Measurements from ENCODE around the gene SPTB.

Gene SPTB

GRCh38 chr14:64714432-64715025 lies 165.2 kb downstream of the SPTB start:
- peaks cover 31% of the 10 kb centered on the region for H3K9me3 ChIP-seq (ENCODE audit: control insufficient read depth, low read length)
- peaks cover 11% of the 10 kb centered on the region for H3K27me3 ChIP-seq (replicated peaks; ENCODE audit: control insufficient read depth, insufficient read depth, low read length)
- no peak for DNase-seq (ENCODE audit: low read depth)
- H3K9ac ChIP-seq (ENCODE audit: low read length): no peak overlapping the region
- H3K4me3 ChIP-seq (ENCODE audit: low read length): no peak overlapping the region
- no peaks in the 10 kb centered on the region for H3K36me3 ChIP-seq (ENCODE audit: control insufficient read depth, insufficient read depth, low read length, severe bottlenecking)
- H3K4me1 ChIP-seq (ENCODE audit: control insufficient read depth, insufficient read depth, low read length): peaks cover 14% of the 10 kb centered on the region

DNA sequence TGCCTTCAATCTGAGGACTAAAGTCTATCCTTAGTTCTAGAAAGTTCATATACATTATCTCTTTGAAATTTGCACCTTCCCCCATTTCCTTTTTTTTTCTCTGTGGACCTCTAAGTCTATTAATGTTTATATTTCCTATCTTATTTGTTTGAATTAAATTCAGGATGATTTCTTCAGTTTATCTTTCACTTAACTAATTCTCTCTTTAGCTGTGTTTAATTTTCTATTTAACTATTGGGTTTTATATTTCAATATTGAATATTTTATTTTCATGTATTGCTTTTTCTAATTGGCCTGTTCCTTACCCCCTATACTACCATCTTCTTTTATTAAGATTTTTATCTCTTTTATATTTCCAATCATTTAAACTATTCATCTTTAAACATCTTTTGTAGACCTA lies 166.0 kb downstream of the SPTB start:
- peaks cover 31% of the 10 kb centered on the region for H3K9me3 ChIP-seq (ENCODE audit: control insufficient read depth, low read length)
- no peak for DNase-seq (ENCODE audit: low read depth)
- H3K4me3 ChIP-seq (ENCODE audit: low read length): no peak overlapping the region
- no peaks in the 10 kb centered on the region for H3K36me3 ChIP-seq (ENCODE audit: control insufficient read depth, insufficient read depth, low read length, severe bottlenecking)
- H3K27me3 ChIP-seq (replicated peaks; ENCODE audit: control insufficient read depth, insufficient read depth, low read length): peaks cover 10% of the 10 kb centered on the region
- peaks cover 14% of the 10 kb centered on the region for H3K4me1 ChIP-seq (ENCODE audit: control insufficient read depth, insufficient read depth, low read length)
- H3K9ac ChIP-seq (ENCODE audit: low read length): no peak overlapping the region

- peaks cover 31% of the 10 kb centered on the region for H3K9me3 ChIP-seq (ENCODE audit: control insufficient read depth, low read length)
- H3K27me3 ChIP-seq (replicated peaks; ENCODE audit: control insufficient read depth, insufficient read depth, low read length): peaks cover 10% of the 10 kb centered on the region
- no peak for DNase-seq (ENCODE audit: low read depth)
- H3K36me3 ChIP-seq (ENCODE audit: control insufficient read depth, insufficient read depth, low read length, severe bottlenecking): no peaks in the 10 kb centered on the region
- H3K4me3 ChIP-seq (ENCODE audit: low read length): no peak overlapping the region
- H3K4me1 ChIP-seq (ENCODE audit: control insufficient read depth, insufficient read depth, low read length): peaks cover 21% of the 10 kb centered on the region
- no peak overlapping the region for H3K9ac ChIP-seq (ENCODE audit: low read length)
Measured at GRCh38 chr14:64711039-64711438, 168.7 kb downstream of the SPTB start.

DNA sequence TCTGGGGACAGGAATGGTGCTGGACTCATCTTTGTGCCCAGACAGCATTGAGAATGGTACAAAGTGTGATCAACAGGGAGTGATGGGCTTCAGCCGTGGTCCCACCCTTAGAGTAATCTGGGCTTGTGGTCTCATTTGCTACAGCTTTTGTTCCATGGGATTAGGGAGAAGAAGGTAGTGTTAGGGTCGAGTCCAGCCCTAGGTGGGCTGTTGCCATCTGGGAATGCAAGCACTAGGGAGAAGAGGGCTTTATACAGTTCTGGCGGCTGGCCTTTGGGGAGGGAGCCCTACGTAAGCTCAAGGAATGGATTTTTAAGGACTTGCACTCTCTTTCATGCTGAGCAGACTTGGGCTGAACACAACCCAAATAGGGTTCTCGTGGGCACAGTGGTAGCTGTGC lies 170.6 kb downstream of the SPTB start:
- DNase-seq (ENCODE audit: low read depth): no peak
- Histone ChIP-seq H3K9me3 (ENCODE audit: control insufficient read depth, low read length) (peaks cover 23% of the 10 kb centered on the region), H3K4me3 (ENCODE audit: low read length) (no peak overlapping the region), H3K4me1 (ENCODE audit: control insufficient read depth, insufficient read depth, low read length) (peaks cover 26% of the 10 kb centered on the region), H3K27me3 (replicated peaks; ENCODE audit: control insufficient read depth, insufficient read depth, low read length) (peaks cover 19% of the 10 kb centered on the region), H3K36me3 (ENCODE audit: control insufficient read depth, insufficient read depth, low read length, severe bottlenecking) (no peaks in the 10 kb centered on the region), H3K9ac (ENCODE audit: low read length) (no peak overlapping the region)

DNA sequence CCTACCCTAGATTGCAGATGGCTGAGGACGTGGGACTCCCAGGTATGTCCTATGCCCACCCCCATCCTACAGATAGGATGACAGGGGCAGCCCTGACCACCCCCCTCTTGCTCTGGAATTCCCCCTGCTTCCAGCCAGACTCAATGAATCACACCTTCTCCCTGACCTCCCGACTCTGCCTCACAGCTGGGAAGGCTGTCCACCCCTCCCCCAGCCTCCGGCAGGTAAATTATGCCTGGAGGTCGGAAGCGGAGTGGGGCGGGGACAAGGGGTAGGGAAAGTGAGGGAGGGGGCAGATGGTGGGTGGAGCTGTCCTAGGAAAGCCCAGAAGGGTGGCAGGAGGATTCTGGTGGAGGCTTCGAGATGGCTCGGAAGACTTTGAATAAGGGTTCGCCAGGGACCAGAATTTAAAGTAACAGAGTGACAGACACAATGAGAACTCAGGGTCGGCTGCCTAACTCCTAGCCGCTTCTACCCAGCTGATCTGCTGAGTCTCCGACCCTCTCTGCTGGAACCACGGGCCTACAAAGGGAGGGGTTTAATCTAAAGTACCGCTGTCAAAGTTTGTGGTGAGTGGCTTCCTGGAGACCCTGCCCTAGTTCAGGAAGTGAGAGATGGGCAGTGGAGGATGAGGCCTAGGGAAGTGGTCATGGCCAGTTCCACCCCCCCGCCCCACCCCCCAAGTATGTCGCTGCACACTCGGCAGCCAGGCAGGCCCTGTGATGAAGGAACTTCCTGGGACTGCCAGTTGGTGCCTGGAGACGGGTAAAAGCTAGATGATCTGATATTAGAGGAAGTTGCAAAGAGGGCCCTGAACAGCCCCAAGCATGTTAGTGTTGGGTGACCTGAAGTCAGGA lies 171.3 kb downstream of the SPTB start:
- H3K36me3 ChIP-seq (ENCODE audit: control insufficient read depth, insufficient read depth, low read length, severe bottlenecking): no peaks in the 10 kb centered on the region
- peaks cover 24% of the 10 kb centered on the region for H3K27me3 ChIP-seq (replicated peaks; ENCODE audit: control insufficient read depth, insufficient read depth, low read length)
- H3K4me3 ChIP-seq (ENCODE audit: low read length): no peak overlapping the region
- no peak overlapping the region for H3K9ac ChIP-seq (ENCODE audit: low read length)
- peaks cover 16% of the 10 kb centered on the region for H3K9me3 ChIP-seq (ENCODE audit: control insufficient read depth, low read length)
- no peak for DNase-seq (ENCODE audit: low read depth)
- peaks cover 30% of the 10 kb centered on the region for H3K4me1 ChIP-seq (ENCODE audit: control insufficient read depth, insufficient read depth, low read length)

GRCh38 chr14:64707661-64708060 lies 172.0 kb downstream of the SPTB start:
- no peak overlapping the region for H3K9ac ChIP-seq (ENCODE audit: low read length)
- H3K27me3 ChIP-seq (replicated peaks; ENCODE audit: control insufficient read depth, insufficient read depth, low read length): peaks cover 28% of the 10 kb centered on the region
- peaks cover 30% of the 10 kb centered on the region for H3K4me1 ChIP-seq (ENCODE audit: control insufficient read depth, insufficient read depth, low read length)
- no peaks in the 10 kb centered on the region for H3K36me3 ChIP-seq (ENCODE audit: control insufficient read depth, insufficient read depth, low read length, severe bottlenecking)
- H3K9me3 ChIP-seq (ENCODE audit: control insufficient read depth, low read length): peaks cover 9% of the 10 kb centered on the region
- DNase-seq (ENCODE audit: low read depth): peak; percentile 43
- no peak overlapping the region for H3K4me3 ChIP-seq (ENCODE audit: low read length)

GRCh38 chr14:64706593-64707193 lies 173.0 kb downstream of the SPTB start:
- DNase-seq (ENCODE audit: low read depth): no peak
- no peaks in the 10 kb centered on the region for H3K9me3 ChIP-seq (ENCODE audit: control insufficient read depth, low read length)
- no peak overlapping the region for H3K4me3 ChIP-seq (ENCODE audit: low read length)
- H3K36me3 ChIP-seq (ENCODE audit: control insufficient read depth, insufficient read depth, low read length, severe bottlenecking): no peaks in the 10 kb centered on the region
- H3K4me1 ChIP-seq (ENCODE audit: control insufficient read depth, insufficient read depth, low read length): peaks cover 30% of the 10 kb centered on the region
- H3K27me3 ChIP-seq (replicated peaks; ENCODE audit: control insufficient read depth, insufficient read depth, low read length): peaks cover 32% of the 10 kb centered on the region
- H3K9ac ChIP-seq (ENCODE audit: low read length): no peak overlapping the region

DNA sequence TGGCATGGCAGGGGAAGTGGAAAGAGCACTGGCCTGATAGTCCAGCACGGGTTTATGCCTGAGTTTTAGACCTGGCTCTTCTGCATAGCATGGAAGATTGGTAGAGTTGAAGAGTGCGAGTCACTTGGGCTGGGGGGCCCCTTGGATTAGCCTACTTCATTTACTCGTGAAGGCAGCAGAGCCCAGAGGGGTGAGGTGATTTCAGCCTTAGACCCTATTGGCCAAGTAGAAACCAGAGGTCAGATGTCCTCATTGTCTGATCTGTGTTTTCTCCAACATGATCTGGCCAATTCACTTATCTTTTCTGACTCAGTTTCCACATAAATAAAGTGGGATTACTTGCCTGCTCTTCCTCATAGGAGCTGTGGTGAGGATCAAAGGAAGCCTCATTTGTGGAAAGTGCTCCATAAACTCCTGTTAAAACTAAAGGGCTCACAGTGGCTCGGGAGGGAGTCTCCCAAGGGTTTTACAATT lies 173.6 kb downstream of the SPTB start:
- H3K9me3 ChIP-seq (ENCODE audit: control insufficient read depth, low read length): no peaks in the 10 kb centered on the region
- H3K27me3 ChIP-seq (replicated peaks; ENCODE audit: control insufficient read depth, insufficient read depth, low read length): peaks cover 32% of the 10 kb centered on the region
- H3K36me3 ChIP-seq (ENCODE audit: control insufficient read depth, insufficient read depth, low read length, severe bottlenecking): no peaks in the 10 kb centered on the region
- no peak for DNase-seq (ENCODE audit: low read depth)
- H3K4me3 ChIP-seq (ENCODE audit: low read length): peak overlapping the region; percentile 88
- no peak overlapping the region for H3K9ac ChIP-seq (ENCODE audit: low read length)
- peaks cover 30% of the 10 kb centered on the region for H3K4me1 ChIP-seq (ENCODE audit: control insufficient read depth, insufficient read depth, low read length)

- no peaks in the 10 kb centered on the region for H3K9me3 ChIP-seq (ENCODE audit: control insufficient read depth, low read length)
- no peaks in the 10 kb centered on the region for H3K36me3 ChIP-seq (ENCODE audit: control insufficient read depth, insufficient read depth, low read length, severe bottlenecking)
- peak overlapping the region; percentile 86 for H3K9ac ChIP-seq (ENCODE audit: low read length)
- H3K4me3 ChIP-seq (ENCODE audit: low read length): peak overlapping the region; percentile 88
- H3K4me1 ChIP-seq (ENCODE audit: control insufficient read depth, insufficient read depth, low read length): peaks cover 25% of the 10 kb centered on the region
- peaks cover 36% of the 10 kb centered on the region for H3K27me3 ChIP-seq (replicated peaks; ENCODE audit: control insufficient read depth, insufficient read depth, low read length)
- peak; percentile 14 for DNase-seq (ENCODE audit: low read depth)
Measured at GRCh38 chr14:64705381-64706118, 174.2 kb downstream of the SPTB start.

GRCh38 chr14:64704743-64705380 lies 174.8 kb downstream of the SPTB start:
- H3K4me3 ChIP-seq (ENCODE audit: low read length): peak overlapping the region; percentile 88
- H3K9me3 ChIP-seq (ENCODE audit: control insufficient read depth, low read length): no peaks in the 10 kb centered on the region
- H3K4me1 ChIP-seq (ENCODE audit: control insufficient read depth, insufficient read depth, low read length): peaks cover 21% of the 10 kb centered on the region
- peak; percentile 63 for DNase-seq (ENCODE audit: low read depth)
- H3K27me3 ChIP-seq (replicated peaks; ENCODE audit: control insufficient read depth, insufficient read depth, low read length): peaks cover 36% of the 10 kb centered on the region
- H3K9ac ChIP-seq (ENCODE audit: low read length): peak overlapping the region; percentile 86
- H3K36me3 ChIP-seq (ENCODE audit: control insufficient read depth, insufficient read depth, low read length, severe bottlenecking): no peaks in the 10 kb centered on the region
